Cardiac fibroblast (primary cell): ENCODE results near the gene CCDC3.

Experiments
- DNase-seq, 2 donors: peaks; one replicate each; pipeline versions ENCODE4 v3.0.0 to v3.0.0-alpha.2; 2010; ENCODE audit warnings: low read depth in 2 of 2
- H3K4me3 ChIP-seq, 2 donors: replicated peaks in 1 of 2; 1 replicate in 1 of 2; 2 replicates in 1 of 2; pipeline ENCODE4 v1.5.1; 2011; ENCODE audit warnings: low read depth in 2 of 2, low read length in 2 of 2, mild to moderate bottlenecking in 2 of 2, moderate library complexity in 1 of 2
- CTCF ChIP-seq: IDR thresholded peaks from one replicate; pipeline ENCODE4 v1.5.1; 2011; ENCODE audit warnings: low read depth, mild to moderate bottlenecking, low read length, inconsistent platforms

CCDC3 gene

GRCh38 chr10:12960334-12960898 is 41.1 kb downstream of the CCDC3 start:
- H3K4me3 ChIP-seq, result no peak overlapping the region
- no peak for TF ChIP-seq CTCF
- DNase-seq, result peak in 1 of 2 donors; percentile 20

GRCh38 chr10:12958546-12959110 is 42.9 kb downstream of the CCDC3 start:
- no peak for TF ChIP-seq CTCF
- DNase-seq, result no peak
- H3K4me3 ChIP-seq, result no peak overlapping the region

- no peak for TF ChIP-seq CTCF
- DNase-seq, result no peak
- no peak overlapping the region for H3K4me3 ChIP-seq
These were observed 44.4 kb downstream of the CCDC3 start for GRCh38 chr10:12957081-12957480.

- TF ChIP-seq CTCF, result no peak
- H3K4me3 ChIP-seq, result no peak overlapping the region
These were observed 46.6 kb downstream of the CCDC3 start for GRCh38 chr10:12954866-12955265.

GRCh38 chr10:12950583-12951128 is 50.9 kb downstream of the CCDC3 start:
- DNase-seq, result no peak
- TF ChIP-seq CTCF, result no peak
- no peak overlapping the region for H3K4me3 ChIP-seq

More at GRCh38 chr10:12954866-12955265, 46.6 kb downstream of the CCDC3 start:
- peak in 1 of 2 donors; percentile 21 for DNase-seq

- no peak for DNase-seq
- no peak overlapping the region for H3K4me3 ChIP-seq
- TF ChIP-seq CTCF, result peak; percentile 15
These were observed 52.3 kb downstream of the CCDC3 start for GRCh38 chr10:12949248-12949647.

- no peak for TF ChIP-seq CTCF
- no peak for DNase-seq
- no peak overlapping the region for H3K4me3 ChIP-seq
These were observed 53.8 kb downstream of the CCDC3 start for GRCh38 chr10:12947741-12948140.
